Endothelial cell of umbilical vein (primary cell): ENCODE results near the gene ODAD3. TPM values are rescaled to one million over a fixed set of nuclear protein-coding genes. Genes with fewer than 3 reads are reported as not detected.

ENCODE experiments used
- BruUV-seq: library from RNA; stranded (reverse); fragments of 400-500 nt; replicated peaks from 2 replicates; lab custom pipeline; 2021; lab: Mats Ljungman, UMichigan
- CTCF ChIA-PET: fragments of 300-600, 350-600 bp; sonication (Branson Sonifier 250); formaldehyde crosslinking; loops from one replicate; lab custom pipeline; 2021; ENCODE audit warnings: antibody characterized with exemption, inconsistent platforms; lab: Charles Lee
- POLR2A ChIA-PET: fragments of 300-600, 350-600 bp; sonication (Branson Sonifier 250); formaldehyde crosslinking; loops from one replicate; lab custom pipeline; 2021; ENCODE audit warnings: antibody characterized with exemption, inconsistent platforms; lab: Charles Lee
- DNase-seq: peaks from one replicate; pipeline ENCODE4 v3.0.0-alpha.2; 2011; ENCODE audit warnings: low read depth, low spot score
- FAIRE-seq: peaks from 2 replicates; lab custom pipeline; 2011; peaks lifted over from hg19 to GRCh38; lab: Jason Lieb, UNC
- H2AFZ ChIP-seq: 2 replicates; pipeline ENCODE4 v1.6.0; 2012; ENCODE audit warnings: low read depth, low read length, control low read depth, inconsistent platforms
- H3K27ac ChIP-seq: 2 replicates; pipeline ENCODE4 v1.5.1; 2011; ENCODE audit warnings: low read depth, mild to moderate bottlenecking, control low read depth, low read length, moderate library complexity; ENCODE audit not compliant: insufficient read depth
- H3K27me3 ChIP-seq, 2 experiments: 2 replicates each; pipeline versions ENCODE4 v1.6.0 to v1.6.1; 2011; ENCODE audit warnings: low read length in 2 of 2, mixed read lengths in 1 of 2; ENCODE audit not compliant: control insufficient read depth in 2 of 2, insufficient read depth in 2 of 2
- H3K36me3 ChIP-seq, 2 experiments: 2 replicates in 1 of 2; 3 replicates in 1 of 2; pipeline ENCODE4 v1.5.1; 2011; ENCODE audit warnings: low read length in 2 of 2, mild to moderate bottlenecking in 1 of 2, moderate library complexity in 1 of 2; ENCODE audit not compliant: control insufficient read depth in 2 of 2, insufficient read depth in 2 of 2; ENCODE audit errors: extremely low read depth in 1 of 2
- H3K4me1 ChIP-seq: 3 replicates; pipeline ENCODE4 v1.5.1; 2011; ENCODE audit warnings: mild to moderate bottlenecking, low read length; ENCODE audit not compliant: control insufficient read depth, insufficient read depth; ENCODE audit errors: extremely low read depth
- H3K4me2 ChIP-seq: 2 replicates; pipeline ENCODE4 v1.6.1; 2011; ENCODE audit warnings: low read length, control low read depth, mixed read lengths; ENCODE audit not compliant: insufficient read depth
- H3K4me3 ChIP-seq, 3 experiments: fragments of 200-600 bp in 1 of 3; sonication (generic), shearing (Covaris generic) in 1 of 3; replicated peaks in 1 of 3; 2 replicates each; pipeline ENCODE4 v1.5.1; 2011 to 2016; ENCODE audit warnings: control low read depth in 3 of 3, low read length in 3 of 3, mild to moderate bottlenecking in 2 of 3, inconsistent platforms in 1 of 3, low read depth in 1 of 3, moderate library complexity in 1 of 3; ENCODE audit not compliant: insufficient read depth in 1 of 3
- H3K79me2 ChIP-seq: 2 replicates; pipeline ENCODE4 v1.6.0; 2012; ENCODE audit warnings: low read length, inconsistent platforms; ENCODE audit not compliant: control insufficient read depth, insufficient read depth
- H3K9ac ChIP-seq: replicated peaks from 2 replicates; pipeline ENCODE3; 2011; ENCODE audit warnings: low read length, control low read depth; ENCODE audit not compliant: insufficient read depth; ENCODE audit errors: extremely low read depth
- H3K9me1 ChIP-seq: replicated peaks from 3 replicates; pipeline ENCODE4 v1.6.0; 2011; ENCODE audit warnings: mild to moderate bottlenecking, low read length; ENCODE audit not compliant: control insufficient read depth, insufficient read depth; ENCODE audit errors: extremely low read depth
- H3K9me3 ChIP-seq: replicated peaks from 2 replicates; pipeline ENCODE4 v1.5.1; 2012; ENCODE audit warnings: low read length, inconsistent platforms; ENCODE audit not compliant: control insufficient read depth, insufficient read depth
- H4K20me1 ChIP-seq: replicated peaks from 2 replicates; pipeline ENCODE3; 2011; ENCODE audit warnings: mild to moderate bottlenecking, low read length; ENCODE audit not compliant: control insufficient read depth, insufficient read depth; ENCODE audit errors: extremely low read depth
- CTCF ChIP-seq, 2 donors: IDR thresholded peaks; 1 replicate in 1 of 2; 2 replicates in 1 of 2; pipeline ENCODE4 v1.5.1; 2011; ENCODE audit warnings: low read length in 2 of 2, mild to moderate bottlenecking in 2 of 2, moderate library complexity in 2 of 2, control low read depth in 1 of 2, inconsistent platforms in 1 of 2, low read depth in 1 of 2; ENCODE audit not compliant: insufficient read depth in 1 of 2; ENCODE audit errors: extremely low read depth in 1 of 2
- FOS ChIP-seq: IDR thresholded peaks from 2 replicates; pipeline ENCODE4 v1.6.1; 2011; ENCODE audit warnings: mild to moderate bottlenecking, low read length, moderate library complexity, borderline replicate concordance; ENCODE audit not compliant: insufficient read depth
- JUN ChIP-seq: IDR thresholded peaks from 2 replicates; pipeline ENCODE4 v1.6.1; 2011; ENCODE audit warnings: borderline replicate concordance, low read depth; ENCODE audit not compliant: insufficient read length, insufficient read depth
- MYC ChIP-seq: IDR thresholded peaks from one replicate; pipeline ENCODE4 v1.6.1; 2011; ENCODE audit warnings: mild to moderate bottlenecking, low read depth, low read length
- dilution Hi-C: fragments of 300-500 bp; cut with MboI; formaldehyde crosslinking; loops from one replicate; pipeline ENCODE4 v1.15.0; 2019; ENCODE audit warnings: low sequenced_read_pairs; ENCODE audit not compliant: extremely low pct_ligation_motif_present
- intact Hi-C: fragments of 100-400 bp; cut with micrococcal nuclease; formaldehyde crosslinking; loops from one replicate; pipeline ENCODE4 v1.10.0; 2022
- polyA plus RNA-seq, 4 experiments: library from polyadenylated mRNA; depleted of rRNA in 3 of 4; stranded (reverse) in 3 of 4; unstranded in 1 of 4; fragments of >200 nt; gene quantifications; 2 replicates each; pipeline versions ENCODE4 v1.2.1 to v1.2.3, GENCODE V29; 2011 to 2012; ENCODE audit warnings: missing spikeins in 1 of 4
- total RNA-seq: library from RNA; stranded (reverse); gene quantifications from 2 replicates; pipeline ENCODE4 v1.2.3, GENCODE V29; 2021

ODAD3 gene
- total and polyA plus RNA-seq, 2 donors (not counting 3 experiments of a cell fraction or from before 2014, with no cell fraction given): 0.14 to 0.97 TPM

GRCh38 chr19:11378319-11379189 is 56.4 kb downstream of the ODAD3 start:
- Histone ChIP-seq H3K4me2 (no peak overlapping the region), H2AFZ (no peak overlapping the region), H3K27me3 (no peaks in the 10 kb centered on the region), H3K27ac (peak overlapping the region; percentile 13), H3K9me3 (no peaks in the 10 kb centered on the region), H3K36me3 (no peaks in the 10 kb centered on the region), H3K4me3 (no peak overlapping the region), H3K9me1 (no peaks in the 10 kb centered on the region), H3K79me2 (peaks cover 6% of the 10 kb centered on the region), H3K4me1 (peaks cover 49% of the 10 kb centered on the region), H3K9ac (no peak overlapping the region), H4K20me1 (no peaks in the 10 kb centered on the region)
- ChIA-PET POLR2A (interaction anchor here (0.5 kb wide), 1 partner anchor 34 kb away, joined by 4 read pairs; no protein-coding TSS in a partner anchor), CTCF (interaction anchor here (1.4 to 2.4 kb wide), 5 partner anchors 9 to 104 kb away, joined by 4 to 22 read pairs (median 5); partner anchors contain the start of genes ODAD3 and PRKCSH)
- no TSS peak for BruUV-seq
- intact Hi-C loops: no loop called here
- peak; percentile 70 for TF ChIP-seq JUN
- TF ChIP-seq MYC: no peak
- peak; percentile 59 to 82 for TF ChIP-seq CTCF (IDR thresholded peaks at IDR 0.05; ENCODE audit: extremely low read depth in 1 of 2, insufficient read depth in 1 of 2, low read depth in 1 of 2, low read length in 2 of 2)
- TF ChIP-seq FOS: peak; percentile 91
- peak; percentile 49 for DNase-seq
- peak; percentile 89 for FAIRE-seq
- dilution Hi-C loops: no loop called here
